Ascending aorta (tissue), 2 donors: ENCODE data around the gene UST. TPM values are rescaled to one million over a fixed set of nuclear protein-coding genes. Genes with fewer than 3 reads are reported as not detected.

Experiments used
- DNase-seq, 2 donors: peaks; one replicate each; pipeline ENCODE4 v3.0.0-alpha.2; 2019; ENCODE audit warnings: low spot score in 2 of 2
- H3K27ac ChIP-seq, 2 donors: fragments of 200-600 bp; sonication (generic); one replicate each; pipeline ENCODE4 v1.5.1; 2016 to 2017; ENCODE audit warnings: mild to moderate bottlenecking in 1 of 2
- H3K27me3 ChIP-seq: fragments of 200-600 bp; sonication (generic); one replicate; pipeline ENCODE4 v1.5.1; 2017
- H3K36me3 ChIP-seq, 2 donors: fragments of 200-600 bp; sonication (generic); one replicate each; pipeline ENCODE4 v1.5.1; 2016
- H3K4me1 ChIP-seq, 2 donors: fragments of 200-600 bp; sonication (generic); one replicate each; pipeline ENCODE4 v1.5.1; 2016 to 2017; ENCODE audit warnings: mild to moderate bottlenecking in 1 of 2
- H3K4me3 ChIP-seq, 2 donors: fragments of 200-600 bp; sonication (generic); one replicate each; pipeline ENCODE4 v1.5.1; 2016 to 2017; ENCODE audit warnings: mild to moderate bottlenecking in 1 of 2
- H3K9me3 ChIP-seq, 2 donors: fragments of 200-600 bp; sonication (generic); one replicate each; pipeline ENCODE4 v1.5.1; 2016
- intact Hi-C: fragments of 100-400 bp; cut with DNase I; formaldehyde crosslinking; loops from one replicate; pipeline ENCODE4 v1.15.1; 2023
- total RNA-seq: library from RNA; depleted of rRNA; stranded (reverse); fragments of >200 nt; gene quantifications from one replicate; pipeline ENCODE4 v1.1.0, GENCODE V29; 2016
- TF ChIP-seq, protein P1 (sequence below), 3 experiments: fragments of 200-600 bp in 2 of 3; fragments of 450-650 bp in 1 of 3; sonication (generic) in 2 of 3; IDR thresholded peaks; one replicate each; pipeline ENCODE4 v1.5.1; 2016 to 2019; ENCODE audit warnings: antibody characterized with exemption in 3 of 3, mild to moderate bottlenecking in 1 of 3, moderate library complexity in 1 of 3

The UST gene
- total RNA-seq, 1 donor from 2014 or later, result 27.0 TPM

DNA sequence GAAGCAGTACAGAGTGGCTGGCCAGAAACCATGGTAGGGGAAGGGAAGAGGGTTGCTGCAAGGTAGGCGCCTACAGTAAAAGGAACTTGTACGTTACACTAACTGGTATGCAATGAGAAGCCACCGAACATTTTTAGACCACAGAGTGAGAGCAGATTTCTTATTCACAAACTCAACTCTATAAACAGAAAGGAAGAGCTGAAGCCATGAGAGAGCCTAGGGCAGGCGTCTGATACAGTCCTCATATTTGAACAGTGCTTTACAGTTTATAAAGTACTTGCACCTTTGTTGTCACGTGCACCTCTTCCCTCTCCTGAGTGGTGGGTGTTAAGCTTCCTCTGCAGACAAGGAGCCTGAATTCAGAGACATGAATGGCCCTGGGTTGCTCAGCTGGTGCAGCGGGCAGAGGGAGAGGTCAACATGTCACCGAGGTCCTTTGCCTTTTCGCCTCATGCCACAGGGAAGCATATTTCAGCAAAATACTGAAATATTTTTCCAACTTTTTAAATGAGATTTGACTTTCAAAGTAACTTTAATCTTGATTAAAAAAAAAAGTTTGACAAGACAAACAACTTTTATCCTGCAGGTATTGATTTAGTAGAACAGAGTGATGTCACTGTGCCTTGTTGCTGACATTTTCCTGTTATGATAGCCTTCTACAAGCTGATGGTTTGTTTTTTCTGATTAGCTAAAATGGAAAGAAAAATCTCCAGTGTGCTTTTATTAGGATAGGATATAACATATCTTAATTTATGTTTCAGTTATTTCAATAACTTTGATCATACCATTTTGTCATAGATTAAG is 23.8 kb downstream of the UST start:
- Histone ChIP-seq H3K9me3 (no peaks in the 10 kb centered on the region), H3K27me3 (no peaks in the 10 kb centered on the region), H3K4me1 (peaks cover 0 to 6% of the 10 kb centered on the region in 2 donors), H3K4me3 (no peak overlapping the region), H3K36me3 (no peaks in the 10 kb centered on the region), H3K27ac (no peak overlapping the region)
- TF ChIP-seq, protein P1, sequence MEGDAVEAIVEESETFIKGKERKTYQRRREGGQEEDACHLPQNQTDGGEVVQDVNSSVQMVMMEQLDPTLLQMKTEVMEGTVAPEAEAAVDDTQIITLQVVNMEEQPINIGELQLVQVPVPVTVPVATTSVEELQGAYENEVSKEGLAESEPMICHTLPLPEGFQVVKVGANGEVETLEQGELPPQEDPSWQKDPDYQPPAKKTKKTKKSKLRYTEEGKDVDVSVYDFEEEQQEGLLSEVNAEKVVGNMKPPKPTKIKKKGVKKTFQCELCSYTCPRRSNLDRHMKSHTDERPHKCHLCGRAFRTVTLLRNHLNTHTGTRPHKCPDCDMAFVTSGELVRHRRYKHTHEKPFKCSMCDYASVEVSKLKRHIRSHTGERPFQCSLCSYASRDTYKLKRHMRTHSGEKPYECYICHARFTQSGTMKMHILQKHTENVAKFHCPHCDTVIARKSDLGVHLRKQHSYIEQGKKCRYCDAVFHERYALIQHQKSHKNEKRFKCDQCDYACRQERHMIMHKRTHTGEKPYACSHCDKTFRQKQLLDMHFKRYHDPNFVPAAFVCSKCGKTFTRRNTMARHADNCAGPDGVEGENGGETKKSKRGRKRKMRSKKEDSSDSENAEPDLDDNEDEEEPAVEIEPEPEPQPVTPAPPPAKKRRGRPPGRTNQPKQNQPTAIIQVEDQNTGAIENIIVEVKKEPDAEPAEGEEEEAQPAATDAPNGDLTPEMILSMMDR (IDR thresholded peaks at IDR 0.05), result no peak
- intact Hi-C loops, result no loop called here
- no peak for DNase-seq

DNA sequence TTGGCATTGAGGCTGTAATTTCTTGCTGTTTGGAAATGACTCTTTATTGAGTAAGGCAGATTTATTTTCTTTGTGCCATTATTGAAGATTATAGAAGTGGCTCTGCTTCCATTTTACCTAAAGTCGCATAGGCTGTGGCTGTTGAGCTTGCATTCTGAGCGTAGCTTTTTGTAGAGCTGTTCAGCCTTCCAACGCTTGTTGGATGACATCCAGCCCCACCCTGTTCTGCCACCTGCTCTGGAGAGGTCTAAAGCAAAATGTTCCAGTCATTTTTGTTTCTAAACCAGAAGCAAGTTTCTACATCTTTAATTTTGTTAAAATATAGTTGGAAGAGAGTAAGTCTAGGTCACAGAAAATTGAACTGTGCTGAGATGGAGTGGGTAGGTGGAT is 24.4 kb downstream of the UST start:
- H3K4me3 ChIP-seq, result no peak overlapping the region
- H3K9me3 ChIP-seq, result no peaks in the 10 kb centered on the region
- H3K36me3 ChIP-seq, result no peaks in the 10 kb centered on the region
- intact Hi-C loops, result no loop called here
- TF ChIP-seq, protein P1 (IDR thresholded peaks at IDR 0.05), result no peak
- H3K4me1 ChIP-seq, result peaks cover 0 to 9% of the 10 kb centered on the region in 2 donors
- DNase-seq, result no peak
- H3K27me3 ChIP-seq, result no peaks in the 10 kb centered on the region
- no peak overlapping the region for H3K27ac ChIP-seq

DNA sequence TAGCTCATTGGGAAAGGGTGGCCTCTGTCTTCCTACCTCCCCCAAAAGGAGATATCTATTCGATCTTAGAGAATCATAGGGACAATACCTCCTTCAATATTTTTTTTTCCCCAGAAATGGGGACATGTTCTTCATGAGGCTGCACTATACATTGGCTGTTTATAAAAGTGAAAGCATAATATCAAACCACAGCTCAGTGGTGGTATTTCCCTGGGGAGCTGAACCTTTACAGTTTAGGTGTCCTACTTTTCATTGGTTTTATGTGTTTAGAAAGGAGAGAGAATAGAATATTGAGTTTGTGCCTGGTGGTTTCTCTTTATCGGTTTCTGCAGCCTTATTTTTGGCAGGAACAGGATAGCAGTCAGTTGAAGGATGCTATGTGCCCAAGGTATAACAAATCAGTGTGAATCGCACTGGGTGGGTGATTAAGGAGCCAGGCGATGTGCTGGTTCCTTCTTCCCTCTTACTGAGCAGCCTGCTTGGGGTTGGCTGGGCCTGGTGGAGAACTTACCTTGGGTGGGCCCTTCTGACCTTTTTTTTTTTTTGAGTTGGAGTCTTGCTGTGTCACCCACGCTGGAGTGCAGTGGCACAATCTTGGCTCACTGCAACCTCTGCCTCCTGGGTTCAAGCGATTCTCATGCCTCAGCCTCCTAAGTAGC is 25.2 kb downstream of the UST start:
- DNase-seq, result no peak
- H3K4me3 ChIP-seq, result no peak overlapping the region

DNA sequence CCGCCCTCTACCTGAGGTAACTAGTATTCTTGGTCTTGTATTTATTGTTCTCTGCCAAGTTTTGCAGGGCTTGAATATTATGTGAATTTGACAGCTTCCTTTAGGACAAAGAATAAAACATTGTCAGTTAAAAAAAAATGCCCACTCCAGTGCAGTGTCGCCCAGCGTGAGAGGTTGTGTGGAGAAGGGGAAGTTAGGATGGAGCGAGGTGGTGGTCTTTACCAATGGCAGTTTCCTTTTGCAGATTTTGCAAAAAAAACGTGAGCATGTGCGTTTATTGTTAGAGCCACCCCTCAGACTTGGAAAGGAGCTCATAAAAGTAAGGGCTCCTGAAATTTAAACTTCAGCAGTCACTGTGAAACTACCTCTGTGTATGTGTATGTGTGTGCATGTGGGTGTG is 28.3 kb downstream of the UST start:
- H3K4me3 ChIP-seq, result no peak overlapping the region
- H3K36me3 ChIP-seq, result no peaks in the 10 kb centered on the region
- intact Hi-C loops, result no loop called here
- H3K27me3 ChIP-seq, result no peaks in the 10 kb centered on the region
- H3K4me1 ChIP-seq, result peaks cover 0 to 8% of the 10 kb centered on the region in 2 donors
- TF ChIP-seq, protein P1 (IDR thresholded peaks at IDR 0.05), result no peak
- no peak for DNase-seq
- no peak overlapping the region for H3K27ac ChIP-seq
- H3K9me3 ChIP-seq, result no peaks in the 10 kb centered on the region

More for the DNA sequence above, 25.2 kb downstream of the UST start:
- Histone ChIP-seq H3K36me3 (no peaks in the 10 kb centered on the region), H3K27me3 (no peaks in the 10 kb centered on the region), H3K4me1 (peaks cover 0 to 8% of the 10 kb centered on the region in 2 donors), H3K27ac (no peak overlapping the region), H3K9me3 (no peaks in the 10 kb centered on the region)
- TF ChIP-seq, protein P1 (IDR thresholded peaks at IDR 0.05), result no peak
- intact Hi-C loops, result no loop called here

DNA sequence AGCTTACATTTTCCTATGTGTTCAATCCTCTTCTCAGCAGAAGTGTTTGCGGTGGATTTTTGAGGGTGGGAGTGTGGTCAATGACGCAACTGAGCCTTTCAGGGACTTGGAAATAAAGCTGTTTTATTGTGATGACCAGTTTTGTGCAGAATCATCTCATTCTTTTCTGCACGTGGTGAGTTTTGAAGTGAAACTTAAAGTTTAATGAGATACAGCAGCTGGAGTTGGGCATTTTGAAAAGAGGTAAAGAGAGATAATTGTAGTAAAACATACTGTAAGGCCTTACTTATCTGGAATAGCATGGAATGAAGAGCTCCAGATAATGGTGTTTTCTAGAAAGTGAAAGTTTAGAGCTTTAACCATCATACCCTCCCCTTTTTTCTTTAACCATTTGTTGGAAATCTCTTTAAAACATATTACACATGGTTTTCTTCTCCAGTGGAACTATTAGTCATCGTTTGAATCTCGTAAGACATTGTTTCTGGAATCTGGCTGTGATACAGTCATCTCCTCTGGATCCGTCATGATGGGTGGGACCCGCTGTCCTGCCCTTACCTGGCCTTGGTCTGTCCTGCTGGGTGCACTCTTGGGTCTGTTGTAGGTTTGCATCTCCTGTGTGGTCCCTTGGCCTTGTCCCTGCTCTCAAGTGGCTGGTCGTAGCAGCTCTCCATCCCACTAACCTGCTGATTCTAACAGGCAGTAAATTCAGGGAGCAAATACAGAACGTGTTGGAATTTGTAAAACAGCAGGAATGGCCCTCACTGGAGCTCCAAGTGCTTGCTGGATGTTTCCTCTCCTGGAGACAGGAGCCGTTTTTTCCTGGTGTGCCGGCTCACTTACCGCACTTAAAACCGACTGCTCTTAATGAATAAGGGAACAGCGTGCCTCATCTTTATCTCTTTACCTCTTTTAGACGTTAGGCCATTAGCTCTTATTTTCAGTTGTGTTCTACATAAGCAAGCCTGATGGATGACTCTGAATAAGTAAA is 29.8 kb downstream of the UST start:
- DNase-seq, result no peak
- TF ChIP-seq, protein P1 (IDR thresholded peaks at IDR 0.05), result no peak
- peak overlapping the region in 1 of 2 donors; percentile 11 for H3K4me3 ChIP-seq
- H3K36me3 ChIP-seq, result no peaks in the 10 kb centered on the region
- H3K4me1 ChIP-seq, result peaks cover 0 to 10% of the 10 kb centered on the region in 2 donors
- no peaks in the 10 kb centered on the region for H3K27me3 ChIP-seq
- H3K9me3 ChIP-seq, result no peaks in the 10 kb centered on the region
- intact Hi-C loops, result no loop called here
- H3K27ac ChIP-seq, result peak overlapping the region in 1 of 2 donors; percentile 17
